Activated naive CD8-positive, alpha-beta T cell treated with anti-CD3 and anti-CD28 coated beads, Interleukin-2, amount 50 U/mL, for 24 hours (primary cell): ENCODE data around the gene SLCO1B3.

ENCODE experiments used
- ATAC-seq: fragments of 150-1000 bp; cut with Tn5 transposase; one replicate; pipeline ENCODE4 v1.10.0; 2021
- DNase-seq: peaks from one replicate; pipeline ENCODE4 v3.0.0; 2021
- H3K27ac Mint-ChIP-seq: one replicate; pipeline ENCODE4 v1.8.0; 2021; ENCODE audit warnings: mild to moderate bottlenecking, mixed read lengths
- H3K27me3 Mint-ChIP-seq: one replicate; pipeline ENCODE4 v1.8.0; 2021; ENCODE audit warnings: mixed read lengths
- H3K36me3 Mint-ChIP-seq: one replicate; pipeline ENCODE4 v1.8.0; 2021; ENCODE audit warnings: low read depth, mixed read lengths
- H3K4me1 Mint-ChIP-seq: one replicate; pipeline ENCODE4 v1.8.0; 2021; ENCODE audit warnings: mixed read lengths
- H3K4me3 Mint-ChIP-seq: one replicate; pipeline ENCODE4 v1.8.0; 2021; ENCODE audit warnings: mild to moderate bottlenecking, moderate library complexity, mixed read lengths
- H3K9me3 Mint-ChIP-seq: one replicate; pipeline ENCODE4 v1.8.0; 2021; ENCODE audit warnings: mixed read lengths

SLCO1B3 gene

GRCh38 chr12:20963303-20963702 lies 152.8 kb downstream of the SLCO1B3 start:
- Mint-ChIP-seq H3K27ac (no peak overlapping the region), H3K9me3 (peaks cover 10% of the 10 kb centered on the region), H3K36me3 (no peaks in the 10 kb centered on the region), H3K4me1 (no peaks in the 10 kb centered on the region), H3K27me3 (no peaks in the 10 kb centered on the region), H3K4me3 (no peak overlapping the region)
- ATAC-seq (no peak), DNase-seq (no peak)

GRCh38 chr12:20963762-20964161 lies 153.3 kb downstream of the SLCO1B3 start:
- DNase-seq: no peak
- Mint-ChIP-seq H3K27me3 (no peaks in the 10 kb centered on the region), H3K4me1 (no peaks in the 10 kb centered on the region), H3K9me3 (peaks cover 10% of the 10 kb centered on the region), H3K27ac (no peak overlapping the region), H3K4me3 (no peak overlapping the region), H3K36me3 (no peaks in the 10 kb centered on the region)
- ATAC-seq: no peak
